Karpas-422 (cell line): ENCODE data around the gene IQGAP2. TPM values are rescaled to one million over a fixed set of nuclear protein-coding genes. Genes with fewer than 3 reads are reported as not detected.

Source experiments
- DNase-seq: peaks from one replicate; pipeline ENCODE4 v3.0.0-alpha.2; 2015
- H2AFZ ChIP-seq: fragments of 200-600 bp; sonication (generic); 2 replicates; pipeline ENCODE4 v1.6.1; 2014; ENCODE audit warnings: antibody characterized with exemption, low read length, mixed read lengths
- H3K27ac ChIP-seq: fragments of 200-600 bp; sonication (generic); 2 replicates; pipeline ENCODE4 v1.5.1; 2014; ENCODE audit warnings: mild to moderate bottlenecking, low read length, moderate library complexity
- H3K27me3 ChIP-seq: fragments of 200-600 bp; sonication (generic); 2 replicates; pipeline ENCODE4 v1.6.1; 2014; ENCODE audit warnings: low read length, mixed read lengths
- H3K36me3 ChIP-seq: fragments of 200-600 bp; sonication (generic); 2 replicates; pipeline ENCODE4 v1.6.1; 2014; ENCODE audit warnings: low read length, mixed read lengths; ENCODE audit not compliant: insufficient read depth
- H3K4me1 ChIP-seq: fragments of 200-600 bp; sonication (generic); 2 replicates; pipeline ENCODE4 v1.6.1; 2014; ENCODE audit warnings: mild to moderate bottlenecking, low read length, mixed read lengths
- H3K4me2 ChIP-seq: fragments of 200-600 bp; sonication (generic); 2 replicates; pipeline ENCODE4 v1.6.1; 2014; ENCODE audit warnings: low read length, low read depth, mild to moderate bottlenecking; ENCODE audit not compliant: poor library complexity, severe bottlenecking
- H3K4me3 ChIP-seq: fragments of 200-600 bp; sonication (generic); 2 replicates; pipeline ENCODE4 v1.5.1; 2014; ENCODE audit warnings: mild to moderate bottlenecking, antibody characterized with exemption, low read length, mixed read lengths
- H3K79me2 ChIP-seq: fragments of 200-600 bp; sonication (generic); 2 replicates; pipeline ENCODE4 v1.6.1; 2014; ENCODE audit warnings: mild to moderate bottlenecking, low read length, mixed read lengths
- H3K9ac ChIP-seq: fragments of 200-600 bp; sonication (generic); 2 replicates; pipeline ENCODE4 v1.6.0; 2014; ENCODE audit warnings: low read length
- H3K9me2 ChIP-seq: fragments of 200-600 bp; sonication (generic), shearing (Covaris generic); replicated peaks from 2 replicates; pipeline ENCODE4 v1.6.0; 2014; ENCODE audit warnings: mild to moderate bottlenecking, low read length, moderate library complexity; ENCODE audit not compliant: insufficient read depth
- H3K9me3 ChIP-seq: fragments of 300-700, 200-600 bp; sonication (generic); 2 replicates; pipeline ENCODE4 v1.6.1; 2014; ENCODE audit warnings: low read length, mixed read lengths
- H4K20me1 ChIP-seq: fragments of 200-600 bp; sonication (generic); 2 replicates; pipeline ENCODE4 v1.6.1; 2014; ENCODE audit warnings: mild to moderate bottlenecking, antibody characterized with exemption, low read length, low read depth; ENCODE audit not compliant: insufficient read depth
- total RNA-seq: library from RNA; depleted of rRNA; stranded (reverse); fragments of >200 nt; shearing (Covaris generic); gene quantifications from 2 replicates; pipeline ENCODE4 v1.2.3, GENCODE V29; 2014; ENCODE audit warnings: low replicate concordance

The IQGAP2 gene
- total RNA-seq, 1 experiment from 2014 or later: not detected

DNA sequence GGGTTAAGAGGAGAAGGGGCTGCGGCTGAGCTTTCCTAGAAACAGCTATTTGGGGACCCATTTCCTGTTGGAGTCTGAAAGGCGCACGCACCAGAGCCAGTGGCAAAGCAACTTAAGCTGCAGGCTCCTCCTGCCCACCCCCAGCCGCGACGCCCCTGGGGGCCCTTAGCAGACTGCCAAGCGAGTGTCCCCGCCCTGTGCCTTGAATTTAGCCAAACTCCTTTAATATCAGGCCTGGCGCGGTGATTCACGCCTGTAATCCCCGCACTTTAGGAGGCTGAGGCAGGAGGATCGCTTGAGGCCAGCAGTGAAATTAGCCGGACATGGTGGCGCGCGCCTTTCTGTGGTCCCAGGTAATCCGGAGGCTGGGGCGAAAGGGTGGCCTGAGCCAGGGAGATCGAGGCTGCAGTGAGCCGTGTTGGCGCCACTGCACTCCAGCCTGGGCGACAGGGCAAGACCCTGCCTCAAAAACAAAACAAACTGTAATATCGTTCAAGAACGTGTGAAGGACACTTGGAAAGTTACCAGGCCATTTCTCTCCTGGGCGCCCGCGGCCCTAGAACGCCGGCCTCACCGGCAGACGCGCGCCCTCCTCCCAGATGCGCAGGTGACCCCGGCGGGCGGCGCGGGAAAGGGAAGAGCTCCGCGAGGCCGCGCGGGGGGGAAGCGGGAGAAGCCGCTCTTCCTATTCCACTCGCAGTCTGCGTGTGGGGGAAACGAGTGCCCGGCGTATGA is 311.8 kb downstream of the IQGAP2 start:
- no peaks in the 10 kb centered on the region for H3K36me3 ChIP-seq
- H3K4me2 ChIP-seq: no peak overlapping the region
- no peaks in the 10 kb centered on the region for H3K27me3 ChIP-seq
- no peak overlapping the region for H3K4me3 ChIP-seq
- no peak overlapping the region for H3K9ac ChIP-seq
- DNase-seq: no peak
- no peaks in the 10 kb centered on the region for H3K9me3 ChIP-seq
- no peaks in the 10 kb centered on the region for H3K79me2 ChIP-seq
- H4K20me1 ChIP-seq: no peaks in the 10 kb centered on the region
- H2AFZ ChIP-seq: no peak overlapping the region
- no peak overlapping the region for H3K27ac ChIP-seq
- no peaks in the 10 kb centered on the region for H3K9me2 ChIP-seq
- no peaks in the 10 kb centered on the region for H3K4me1 ChIP-seq

DNA sequence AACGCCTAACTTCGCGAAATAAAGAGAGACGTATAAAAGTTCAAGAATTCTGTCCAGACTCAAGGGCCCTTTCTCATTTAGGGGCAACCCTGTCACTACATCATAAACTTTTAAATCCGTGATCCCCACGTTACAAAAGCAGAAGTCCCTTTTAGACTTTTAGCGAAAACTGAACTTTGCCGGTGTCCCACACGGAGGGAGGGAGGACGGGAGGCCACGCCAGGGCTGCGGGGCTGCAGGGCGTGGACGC is 312.3 kb downstream of the IQGAP2 start:
- no peaks in the 10 kb centered on the region for H3K27me3 ChIP-seq
- H3K79me2 ChIP-seq: no peaks in the 10 kb centered on the region
- H3K36me3 ChIP-seq: no peaks in the 10 kb centered on the region
- H3K9me2 ChIP-seq: no peaks in the 10 kb centered on the region
- no peaks in the 10 kb centered on the region for H4K20me1 ChIP-seq
- H3K4me1 ChIP-seq: no peaks in the 10 kb centered on the region
- no peaks in the 10 kb centered on the region for H3K9me3 ChIP-seq
- H2AFZ ChIP-seq: no peak overlapping the region
- H3K9ac ChIP-seq: no peak overlapping the region
- no peak overlapping the region for H3K4me3 ChIP-seq
- H3K27ac ChIP-seq: no peak overlapping the region
- H3K4me2 ChIP-seq: no peak overlapping the region
- no peak for DNase-seq

DNA sequence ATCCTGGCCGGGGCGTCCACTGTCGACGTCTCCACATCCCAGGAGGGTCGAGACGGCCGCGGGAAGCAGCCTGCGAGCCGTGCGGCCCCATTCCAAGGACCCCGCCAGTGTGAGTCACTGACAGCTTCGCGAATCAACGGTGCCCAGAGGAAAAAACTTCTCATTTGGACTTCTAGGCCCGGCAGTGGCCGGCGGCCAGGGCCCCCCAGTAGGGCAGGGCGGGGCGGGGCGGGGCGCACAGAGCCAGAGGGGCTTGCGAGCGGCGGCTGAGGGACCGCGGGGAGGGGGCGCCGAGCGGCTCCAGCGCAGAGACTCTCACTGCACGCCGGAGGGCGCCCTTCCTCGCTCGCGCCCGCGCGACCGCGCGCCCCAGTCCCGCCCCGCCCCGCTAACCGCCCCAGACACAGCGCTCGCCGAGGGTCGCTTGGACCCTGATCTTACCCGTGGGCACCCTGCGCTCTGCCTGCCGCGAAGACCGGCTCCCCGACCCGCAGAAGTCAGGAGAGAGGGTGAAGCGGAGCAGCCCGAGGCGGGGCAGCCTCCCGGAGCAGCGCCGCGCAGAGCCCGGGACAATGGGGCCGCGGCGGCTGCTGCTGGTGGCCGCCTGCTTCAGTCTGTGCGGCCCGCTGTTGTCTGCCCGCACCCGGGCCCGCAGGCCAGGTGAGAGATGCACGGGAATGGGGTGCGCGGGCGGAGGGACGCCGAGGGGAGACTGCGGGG is 312.8 kb downstream of the IQGAP2 start, which contains the start of gene F2R:
F2R (plus strand) TSS at position 391 of the 720 bp plus-strand sequence; CDS start at position 573, 182 bp downstream.
- H3K9me2 ChIP-seq: no peaks in the 10 kb centered on the region
- no peaks in the 10 kb centered on the region for H3K79me2 ChIP-seq
- no peak within 1 kb of the TSS for H3K27ac ChIP-seq
- H4K20me1 ChIP-seq: no peaks in the 10 kb centered on the region
- H3K36me3 ChIP-seq: no peaks in the 10 kb centered on the region
- no peak for DNase-seq
- H3K27me3 ChIP-seq: no peaks in the 10 kb centered on the region
- no peak within 1 kb of the TSS for H3K4me2 ChIP-seq
- no peaks in the 10 kb centered on the region for H3K9me3 ChIP-seq
- H3K9ac ChIP-seq: no peak within 1 kb of the TSS
- no peak within 1 kb of the TSS for H3K4me3 ChIP-seq
- no peaks in the 10 kb centered on the region for H3K4me1 ChIP-seq
- no peak within 1 kb of the TSS for H2AFZ ChIP-seq

DNA sequence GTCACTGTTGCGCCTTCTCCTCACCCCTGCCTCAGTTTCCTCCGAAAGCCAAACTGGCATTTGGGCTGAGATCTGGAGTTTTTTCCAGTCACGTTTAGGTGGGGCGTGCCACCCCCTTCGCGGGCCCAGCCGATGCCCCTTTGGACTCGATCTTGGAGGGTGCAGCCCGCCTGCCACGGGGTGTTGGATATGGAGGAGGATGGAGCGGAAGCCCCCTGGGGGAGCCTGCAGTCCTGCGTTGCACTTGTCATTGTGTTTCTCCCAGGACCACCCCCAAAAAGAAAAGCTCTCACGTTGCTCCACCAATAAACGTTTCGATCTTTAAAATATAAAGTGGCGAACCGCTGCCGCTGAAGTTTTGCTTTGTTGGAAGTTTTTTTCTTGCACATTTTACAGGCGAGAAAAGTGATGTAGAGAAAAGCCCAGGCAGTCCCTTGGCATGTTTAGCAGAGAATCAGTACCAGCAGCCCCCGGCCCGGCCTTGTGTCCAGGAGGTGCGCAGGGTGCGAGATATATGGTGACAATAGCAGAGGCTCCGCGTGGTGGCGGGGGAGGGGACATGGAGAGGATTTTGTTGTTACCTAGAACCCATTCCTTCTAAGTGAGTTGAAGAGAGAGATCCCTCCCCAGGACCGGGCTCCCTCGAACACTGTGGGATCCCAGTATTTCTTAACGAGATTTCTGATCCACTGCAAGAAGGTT is 313.5 kb downstream of the IQGAP2 start:
- no peaks in the 10 kb centered on the region for H3K9me2 ChIP-seq
- no peak overlapping the region for H3K4me2 ChIP-seq
- H3K4me3 ChIP-seq: no peak overlapping the region
- no peaks in the 10 kb centered on the region for H3K4me1 ChIP-seq
- no peaks in the 10 kb centered on the region for H4K20me1 ChIP-seq
- H3K9ac ChIP-seq: no peak overlapping the region
- H3K27ac ChIP-seq: no peak overlapping the region
- H3K36me3 ChIP-seq: no peaks in the 10 kb centered on the region
- no peaks in the 10 kb centered on the region for H3K27me3 ChIP-seq
- H2AFZ ChIP-seq: no peak overlapping the region
- no peak for DNase-seq
- H3K79me2 ChIP-seq: no peaks in the 10 kb centered on the region
- H3K9me3 ChIP-seq: no peaks in the 10 kb centered on the region

DNA sequence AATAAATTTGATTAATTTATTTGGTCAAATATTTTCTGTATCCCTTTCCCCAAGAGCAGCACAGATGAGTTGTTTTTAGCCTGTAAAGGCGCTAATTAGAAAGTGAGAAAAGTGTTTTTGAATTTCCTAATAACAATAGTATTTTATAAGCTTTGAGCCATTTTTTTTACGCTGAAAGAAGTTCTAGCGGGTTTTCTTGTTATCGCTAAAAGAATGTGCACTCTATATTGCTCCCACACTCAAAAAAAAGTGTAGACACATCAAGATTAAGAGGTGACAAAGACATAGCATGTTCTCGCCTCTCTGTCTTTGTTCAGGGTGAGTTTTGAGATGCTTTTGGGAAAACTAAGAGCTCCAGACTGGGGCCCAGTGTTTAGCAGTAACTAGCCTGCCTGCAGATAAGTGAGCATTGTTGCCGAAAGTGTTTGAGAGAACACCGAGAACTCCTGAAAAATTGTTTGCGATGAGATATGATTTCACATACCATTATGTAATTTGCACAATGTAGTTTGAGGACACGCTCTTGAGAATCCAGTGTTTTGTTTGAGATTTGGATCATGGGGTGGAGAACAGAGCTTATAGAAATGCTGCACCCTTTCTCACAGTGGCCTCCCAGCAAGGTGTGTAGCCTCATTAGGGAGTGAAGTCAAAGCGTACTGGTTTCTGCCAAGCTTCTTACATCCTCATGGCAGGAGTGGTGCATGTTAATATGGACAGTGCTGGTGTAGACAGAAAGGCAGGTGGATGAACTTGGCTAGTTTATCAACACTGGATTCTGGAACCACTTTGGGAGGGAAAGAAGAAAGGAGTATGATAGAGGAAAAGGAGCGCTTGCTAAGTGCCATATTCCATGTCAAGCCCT is 314.4 kb downstream of the IQGAP2 start:
- Histone ChIP-seq H3K9me3 (no peaks in the 10 kb centered on the region), H3K27ac (no peak overlapping the region), H2AFZ (no peak overlapping the region), H3K36me3 (no peaks in the 10 kb centered on the region), H3K4me2 (no peak overlapping the region), H3K4me3 (no peak overlapping the region), H4K20me1 (no peaks in the 10 kb centered on the region), H3K4me1 (no peaks in the 10 kb centered on the region), H3K79me2 (no peaks in the 10 kb centered on the region), H3K9me2 (no peaks in the 10 kb centered on the region), H3K9ac (no peak overlapping the region), H3K27me3 (no peaks in the 10 kb centered on the region)
- peak; percentile 12 for DNase-seq

DNA sequence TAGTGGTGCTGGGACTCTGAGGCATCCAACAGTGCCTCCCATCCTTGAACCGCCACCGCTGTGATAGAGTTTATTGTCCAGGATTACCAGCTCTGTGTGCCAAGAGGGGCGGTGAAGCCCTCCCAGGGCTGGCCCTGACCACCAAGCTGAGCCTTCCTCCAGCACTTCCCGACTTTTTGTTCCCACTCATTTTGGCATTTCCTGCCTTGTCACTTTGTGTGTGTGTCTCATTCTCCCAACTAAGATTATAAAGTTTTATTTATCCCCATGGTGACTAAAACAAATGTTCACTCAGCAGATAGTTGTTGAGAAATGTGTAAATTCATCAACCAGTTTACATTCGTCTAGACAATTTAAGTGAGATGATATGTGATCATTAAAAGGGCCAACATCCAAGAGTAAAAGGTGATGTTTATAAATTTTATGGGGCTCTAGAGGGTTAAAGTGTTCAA is 315.3 kb downstream of the IQGAP2 start:
- Histone ChIP-seq H3K9ac (no peak overlapping the region), H3K79me2 (no peaks in the 10 kb centered on the region), H3K27me3 (no peaks in the 10 kb centered on the region), H3K9me3 (no peaks in the 10 kb centered on the region), H2AFZ (no peak overlapping the region), H3K4me2 (no peak overlapping the region), H3K36me3 (no peaks in the 10 kb centered on the region), H3K4me3 (no peak overlapping the region), H3K27ac (no peak overlapping the region), H3K9me2 (no peaks in the 10 kb centered on the region), H3K4me1 (no peaks in the 10 kb centered on the region), H4K20me1 (no peaks in the 10 kb centered on the region)
- DNase-seq: no peak

DNA sequence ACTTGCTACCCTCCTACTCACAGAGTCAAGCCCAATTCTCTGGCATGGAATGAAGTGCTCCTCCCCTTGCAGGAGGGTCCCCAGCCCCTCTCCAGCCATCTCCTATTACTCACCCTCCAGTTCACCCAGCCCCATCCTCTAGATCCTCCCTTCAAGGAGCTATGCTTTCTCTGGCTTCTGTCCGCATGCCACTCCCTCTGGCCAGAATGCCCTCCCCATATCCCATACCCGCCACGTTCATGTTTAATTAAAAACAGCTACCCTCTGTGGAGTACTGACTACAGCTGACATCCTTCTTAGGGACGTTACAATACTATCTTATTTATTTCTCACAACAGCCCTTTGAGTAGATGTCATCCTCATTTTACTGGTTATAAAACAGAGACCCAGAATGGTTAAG is 315.8 kb downstream of the IQGAP2 start:
- H3K4me1 ChIP-seq: no peaks in the 10 kb centered on the region
- no peaks in the 10 kb centered on the region for H3K79me2 ChIP-seq
- no peak overlapping the region for H3K4me3 ChIP-seq
- no peaks in the 10 kb centered on the region for H3K9me2 ChIP-seq
- DNase-seq: no peak
- no peaks in the 10 kb centered on the region for H3K27me3 ChIP-seq
- H3K9me3 ChIP-seq: no peaks in the 10 kb centered on the region
- H4K20me1 ChIP-seq: no peaks in the 10 kb centered on the region
- H2AFZ ChIP-seq: no peak overlapping the region
- H3K36me3 ChIP-seq: no peaks in the 10 kb centered on the region
- no peak overlapping the region for H3K9ac ChIP-seq
- H3K27ac ChIP-seq: no peak overlapping the region
- H3K4me2 ChIP-seq: no peak overlapping the region
